OCI-LY3 (cell line): Measurements from ENCODE around the gene ACCS.

ENCODE experiments used
- H2AFZ ChIP-seq: fragments of 200-600, 300-600 bp; shearing (Covaris generic); 2 replicates; pipeline ENCODE4 v1.6.0; 2014; ENCODE audit warnings: antibody characterized with exemption, low read depth, low read length
- H3K27ac ChIP-seq: fragments of 200-600, 300-600 bp; sonication (generic); 2 replicates; pipeline ENCODE4 v1.5.1; 2014; ENCODE audit warnings: mild to moderate bottlenecking, low read length, moderate library complexity, mixed read lengths
- H3K27me3 ChIP-seq: fragments of 200-600, 300-600 bp; sonication (generic); 2 replicates; pipeline ENCODE4 v1.6.1; 2014; ENCODE audit warnings: low read depth, low read length, mixed read lengths
- H3K36me3 ChIP-seq: fragments of 200-600, 300-600 bp; sonication (generic); replicated peaks from 2 replicates; pipeline ENCODE3; 2014; ENCODE audit warnings: low read depth, low read length, mixed read lengths
- H3K4me1 ChIP-seq: fragments of 300-600, 200-600 bp; sonication (generic); 2 replicates; pipeline ENCODE4 v1.6.1; 2014; ENCODE audit warnings: low read length, mixed read lengths
- H3K4me2 ChIP-seq: fragments of 200-600, 300-600 bp; sonication (generic); 2 replicates; pipeline ENCODE4 v1.6.1; 2014; ENCODE audit warnings: low read length, mixed read lengths
- H3K4me3 ChIP-seq: fragments of 300-600, 200-600 bp; sonication (generic); 2 replicates; pipeline ENCODE4 v1.5.1; 2014; ENCODE audit warnings: antibody characterized with exemption, mild to moderate bottlenecking, low read length, moderate library complexity
- H3K79me2 ChIP-seq: fragments of 300-600, 200-600 bp; shearing (Covaris generic); 2 replicates; pipeline ENCODE4 v1.6.1; 2014; ENCODE audit warnings: mild to moderate bottlenecking, low read length, mixed read lengths
- H3K9ac ChIP-seq: fragments of 300-600, 200-600 bp; shearing (Covaris generic); 2 replicates; pipeline ENCODE4 v1.6.0; 2014; ENCODE audit warnings: mild to moderate bottlenecking, low read length, moderate library complexity
- H3K9me3 ChIP-seq: fragments of 200-600, 300-600 bp; shearing (Covaris generic); 2 replicates; pipeline ENCODE4 v1.6.1; 2014; ENCODE audit warnings: low read length, mixed read lengths; ENCODE audit not compliant: insufficient read depth
- H4K20me1 ChIP-seq: fragments of 200-600, 300-600 bp; sonication (generic); 2 replicates; pipeline ENCODE4 v1.6.1; 2016; ENCODE audit warnings: low read length, mixed read lengths; ENCODE audit not compliant: insufficient read depth
- EZH2phosphoT487 ChIP-seq: fragments of 200-600 bp; shearing (Covaris generic); IDR thresholded peaks from 2 replicates; pipeline ENCODE4 v1.6.1; 2018; ENCODE audit warnings: antibody characterized with exemption, mixed run types, low read depth
- TF ChIP-seq, protein P1 (sequence below): fragments of 200-600, 300-600 bp; sonication (generic); IDR thresholded peaks from 2 replicates; pipeline ENCODE4 v1.5.1; 2014; ENCODE audit warnings: antibody characterized with exemption, low read length, low read depth

Gene ACCS

DNA sequence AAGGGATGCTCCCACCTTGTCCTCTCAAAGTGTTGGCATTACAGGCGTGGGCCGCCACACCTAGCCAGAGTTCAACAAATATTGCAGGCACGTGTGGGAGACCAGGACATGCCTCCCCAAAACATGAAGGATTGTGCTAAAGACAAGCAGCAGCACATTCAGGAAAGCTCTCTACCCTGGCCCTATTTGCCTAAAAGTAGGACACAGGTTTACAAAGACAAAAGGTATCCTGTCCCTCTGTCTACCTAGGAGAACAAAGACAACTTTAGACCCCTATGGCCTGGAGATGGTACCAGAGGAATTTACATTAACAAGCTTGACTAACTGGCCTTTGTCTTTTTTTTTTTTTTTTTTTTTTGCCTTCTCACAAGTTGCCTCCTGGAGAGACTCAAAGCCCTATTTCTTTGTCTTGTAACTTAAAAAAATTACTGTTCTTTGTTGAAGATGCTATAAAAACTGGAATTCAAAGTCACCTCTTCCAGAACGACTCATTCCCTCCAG is 859 bp upstream of the ACCS start:
- Histone ChIP-seq H3K4me3 (peak overlapping the region; percentile 90), H3K27ac (peak overlapping the region; percentile 37; the same call in 1 of the 2 replicates), H3K9ac (peak overlapping the region; percentile 75), H4K20me1 (no peaks in the 10 kb centered on the region), H3K4me2 (peak overlapping the region; percentile 85), H3K9me3 (no peaks in the 10 kb centered on the region), H3K36me3 (no peaks in the 10 kb centered on the region), H3K27me3 (no peaks in the 10 kb centered on the region), H2AFZ (peak overlapping the region; percentile 89; the same call in 1 of the 2 replicates), H3K79me2 (0 out of 2 replicates have a peak, but pooled peaks cover 3% of the 10 kb centered on the region), H3K4me1 (peaks cover 13% of the 10 kb centered on the region)
- TF ChIP-seq, protein P1, sequence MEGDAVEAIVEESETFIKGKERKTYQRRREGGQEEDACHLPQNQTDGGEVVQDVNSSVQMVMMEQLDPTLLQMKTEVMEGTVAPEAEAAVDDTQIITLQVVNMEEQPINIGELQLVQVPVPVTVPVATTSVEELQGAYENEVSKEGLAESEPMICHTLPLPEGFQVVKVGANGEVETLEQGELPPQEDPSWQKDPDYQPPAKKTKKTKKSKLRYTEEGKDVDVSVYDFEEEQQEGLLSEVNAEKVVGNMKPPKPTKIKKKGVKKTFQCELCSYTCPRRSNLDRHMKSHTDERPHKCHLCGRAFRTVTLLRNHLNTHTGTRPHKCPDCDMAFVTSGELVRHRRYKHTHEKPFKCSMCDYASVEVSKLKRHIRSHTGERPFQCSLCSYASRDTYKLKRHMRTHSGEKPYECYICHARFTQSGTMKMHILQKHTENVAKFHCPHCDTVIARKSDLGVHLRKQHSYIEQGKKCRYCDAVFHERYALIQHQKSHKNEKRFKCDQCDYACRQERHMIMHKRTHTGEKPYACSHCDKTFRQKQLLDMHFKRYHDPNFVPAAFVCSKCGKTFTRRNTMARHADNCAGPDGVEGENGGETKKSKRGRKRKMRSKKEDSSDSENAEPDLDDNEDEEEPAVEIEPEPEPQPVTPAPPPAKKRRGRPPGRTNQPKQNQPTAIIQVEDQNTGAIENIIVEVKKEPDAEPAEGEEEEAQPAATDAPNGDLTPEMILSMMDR = no peak
- no peak for TF ChIP-seq EZH2phosphoT487

DNA sequence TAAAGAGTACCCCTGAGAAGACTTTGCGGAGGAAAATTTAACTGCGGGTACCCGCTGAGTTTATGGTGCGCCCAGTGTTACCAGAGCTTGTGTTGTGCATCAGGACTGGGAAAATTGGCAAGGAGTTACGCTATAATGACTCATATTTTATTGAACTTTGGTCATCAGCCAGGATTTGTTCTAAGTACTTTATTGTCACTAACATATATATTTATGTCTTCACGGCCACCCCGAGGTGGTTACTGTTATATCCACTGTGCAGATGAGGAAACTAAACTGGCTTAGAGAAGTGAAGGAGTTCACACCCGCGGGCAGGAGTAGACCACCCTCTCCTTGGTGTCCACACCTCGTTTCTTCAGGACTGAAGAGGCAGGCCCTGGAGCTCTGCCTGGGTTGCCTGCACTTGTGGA is 667 bp downstream of the ACCS start:
- Histone ChIP-seq H3K36me3 (no peaks in the 10 kb centered on the region), H3K4me3 (peak overlapping the region; percentile 90), H3K4me2 (peak overlapping the region; percentile 85), H3K79me2 (0 out of 2 replicates have a peak, but pooled peaks cover 3% of the 10 kb centered on the region), H3K9ac (peak overlapping the region; percentile 75), H3K27me3 (no peaks in the 10 kb centered on the region), H4K20me1 (no peaks in the 10 kb centered on the region), H3K4me1 (peaks cover 13% of the 10 kb centered on the region), H3K9me3 (no peaks in the 10 kb centered on the region), H2AFZ (peak overlapping the region; percentile 89), H3K27ac (0 out of 2 replicates have a peak overlapping the region, but pooled peaks have one; percentile 41)
- TF ChIP-seq, protein P1 = no peak
- TF ChIP-seq EZH2phosphoT487 = no peak

DNA sequence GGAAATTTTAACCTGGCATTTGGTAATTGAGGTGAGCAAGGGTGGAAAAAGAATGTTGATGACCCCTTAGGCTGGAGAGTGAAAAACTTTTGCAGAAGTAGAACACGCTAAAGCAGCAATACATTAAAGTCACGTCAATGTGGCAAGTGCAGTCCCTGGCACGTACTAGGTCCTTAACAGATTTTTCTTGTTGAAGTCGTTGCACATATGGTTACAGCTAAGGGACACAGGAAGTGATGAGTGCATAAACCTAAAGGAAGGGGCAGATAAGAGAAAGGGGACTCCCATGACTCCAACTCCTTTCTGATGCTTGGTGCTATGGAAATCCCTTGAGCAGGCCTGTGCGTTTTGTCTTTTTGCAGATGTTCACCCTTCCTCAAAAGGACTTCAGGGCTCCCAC is 1.2 kb downstream of the ACCS start:
- Histone ChIP-seq H3K27me3 (no peaks in the 10 kb centered on the region), H3K4me2 (no peak overlapping the region), H3K4me1 (peaks cover 13% of the 10 kb centered on the region), H3K27ac (no peak overlapping the region), H3K4me3 (no peak overlapping the region), H3K36me3 (no peaks in the 10 kb centered on the region), H3K79me2 (0 out of 2 replicates have a peak, but pooled peaks cover 3% of the 10 kb centered on the region), H3K9me3 (no peaks in the 10 kb centered on the region), H2AFZ (no peak overlapping the region), H3K9ac (no peak overlapping the region), H4K20me1 (no peaks in the 10 kb centered on the region)
- TF ChIP-seq EZH2phosphoT487 = no peak
- TF ChIP-seq, protein P1 = no peak

DNA sequence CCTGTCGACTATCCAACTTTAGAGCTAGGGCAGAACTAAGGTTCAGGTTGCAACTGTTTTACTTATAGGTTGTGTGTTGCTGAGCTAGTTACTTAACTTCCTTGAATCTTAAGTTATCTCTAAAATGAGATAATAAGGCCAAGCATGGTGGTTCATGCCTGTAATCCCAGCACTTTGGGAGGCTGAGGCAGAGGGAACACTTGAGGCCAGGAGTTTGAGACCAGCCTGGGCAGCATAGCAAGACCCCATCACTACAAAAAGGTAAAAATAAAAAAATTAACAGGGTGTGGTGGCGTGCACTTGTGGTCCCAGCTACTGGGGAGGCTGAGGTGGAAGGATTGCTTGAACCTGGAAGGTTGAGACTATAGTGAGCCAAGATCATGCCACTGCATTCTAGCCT is 2.1 kb downstream of the ACCS start:
- Histone ChIP-seq H3K4me2 (no peak overlapping the region), H4K20me1 (no peaks in the 10 kb centered on the region), H3K27me3 (no peaks in the 10 kb centered on the region), H3K79me2 (0 out of 2 replicates have a peak, but pooled peaks cover 3% of the 10 kb centered on the region), H3K27ac (no peak overlapping the region), H3K9me3 (no peaks in the 10 kb centered on the region), H3K36me3 (no peaks in the 10 kb centered on the region), H3K9ac (no peak overlapping the region), H3K4me1 (peaks cover 13% of the 10 kb centered on the region), H2AFZ (no peak overlapping the region), H3K4me3 (no peak overlapping the region)
- TF ChIP-seq, protein P1 = no peak
- TF ChIP-seq EZH2phosphoT487 = no peak
